ENCODE results near the gene TMA7. TPM values are rescaled to one million over a fixed set of nuclear protein-coding genes. Genes with fewer than 3 reads are reported as not detected.

TMA7 gene
- total RNA-seq, 3 donors from 2014 or later = 130 to 193 (median 153) TPM

DNA sequence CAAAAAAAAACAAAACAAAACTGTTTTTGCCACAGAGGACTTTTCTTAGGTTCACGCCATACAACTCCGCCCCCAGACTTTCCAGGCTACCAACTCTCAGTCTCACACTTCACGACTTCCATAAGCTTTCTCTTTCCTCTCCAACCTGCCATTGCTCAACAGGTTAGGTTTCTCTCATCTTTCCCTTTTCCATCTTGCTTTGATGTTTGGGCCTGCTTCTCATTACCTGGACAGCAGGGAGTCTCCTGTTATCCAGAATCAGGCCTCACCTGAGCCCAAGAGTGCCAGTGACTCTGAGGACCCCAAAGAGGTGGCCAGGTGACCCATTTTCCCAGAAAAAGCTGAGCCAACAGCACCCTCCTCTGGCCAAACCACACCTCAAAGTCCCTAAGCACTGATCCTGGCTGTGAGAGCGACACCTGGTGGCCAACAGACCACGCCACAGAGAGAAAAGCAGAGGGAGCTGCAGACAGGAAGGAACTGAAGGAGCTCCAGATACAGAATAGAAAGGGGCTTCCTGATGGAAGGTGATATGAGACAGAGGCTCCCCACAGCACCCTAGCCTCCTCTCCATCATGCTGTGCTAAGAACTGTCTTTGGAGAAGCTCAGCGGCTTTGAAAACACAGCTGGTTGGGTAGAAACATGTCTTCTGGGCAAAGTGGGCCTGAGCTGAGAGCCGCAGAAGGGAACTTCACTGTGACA, 4.1 kb upstream of the TMA7 start:
- no peaks in the 10 kb centered on the region for H3K9me3 ChIP-seq
- no peaks in the 10 kb centered on the region for H3K36me3 ChIP-seq (ENCODE audit: low read depth)
- TF ChIP-seq, protein P1, sequence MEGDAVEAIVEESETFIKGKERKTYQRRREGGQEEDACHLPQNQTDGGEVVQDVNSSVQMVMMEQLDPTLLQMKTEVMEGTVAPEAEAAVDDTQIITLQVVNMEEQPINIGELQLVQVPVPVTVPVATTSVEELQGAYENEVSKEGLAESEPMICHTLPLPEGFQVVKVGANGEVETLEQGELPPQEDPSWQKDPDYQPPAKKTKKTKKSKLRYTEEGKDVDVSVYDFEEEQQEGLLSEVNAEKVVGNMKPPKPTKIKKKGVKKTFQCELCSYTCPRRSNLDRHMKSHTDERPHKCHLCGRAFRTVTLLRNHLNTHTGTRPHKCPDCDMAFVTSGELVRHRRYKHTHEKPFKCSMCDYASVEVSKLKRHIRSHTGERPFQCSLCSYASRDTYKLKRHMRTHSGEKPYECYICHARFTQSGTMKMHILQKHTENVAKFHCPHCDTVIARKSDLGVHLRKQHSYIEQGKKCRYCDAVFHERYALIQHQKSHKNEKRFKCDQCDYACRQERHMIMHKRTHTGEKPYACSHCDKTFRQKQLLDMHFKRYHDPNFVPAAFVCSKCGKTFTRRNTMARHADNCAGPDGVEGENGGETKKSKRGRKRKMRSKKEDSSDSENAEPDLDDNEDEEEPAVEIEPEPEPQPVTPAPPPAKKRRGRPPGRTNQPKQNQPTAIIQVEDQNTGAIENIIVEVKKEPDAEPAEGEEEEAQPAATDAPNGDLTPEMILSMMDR (IDR thresholded peaks at IDR 0.05) = peak; percentile 95
- DNase-seq = peak; percentile 86 to 93 (median 89)
- peak; percentile 68 for ATAC-seq
- H3K4me1 ChIP-seq (ENCODE audit: low read depth) = peaks cover 38% of the 10 kb centered on the region
- no peak overlapping the region for H3K4me3 ChIP-seq
- intact Hi-C loops (cut with DNase I, micrococcal nuclease) = loop anchor here (2.0 to 5.0 kb wide), 3 partner anchors 34 to 164 kb away; no protein-coding TSS in a partner anchor

DNA sequence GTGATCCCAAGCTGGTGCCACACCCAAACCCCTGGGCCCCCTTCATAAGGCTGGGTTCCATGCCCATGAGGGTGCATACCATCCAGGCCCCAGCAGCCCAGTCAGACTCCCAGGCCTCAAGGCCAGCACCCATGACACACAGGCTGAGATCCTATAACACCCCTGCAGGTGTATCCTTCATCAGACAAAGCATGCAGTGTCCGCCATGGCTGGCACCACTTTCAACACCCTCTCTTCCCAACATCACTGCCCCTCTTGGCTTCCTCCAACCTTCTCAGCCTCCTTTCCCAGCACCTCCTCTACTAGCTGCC, 3.6 kb upstream of the TMA7 start:
- intact Hi-C loops (cut with DNase I, micrococcal nuclease) = loop anchor here (2.0 to 5.0 kb wide), 3 partner anchors 34 to 164 kb away; no protein-coding TSS in a partner anchor
- H3K36me3 ChIP-seq (ENCODE audit: low read depth) = no peaks in the 10 kb centered on the region
- ATAC-seq (no peak), DNase-seq (peak in 1 of 3 donors; percentile 50)
- TF ChIP-seq, protein P1 (IDR thresholded peaks at IDR 0.05) = no peak
- no peak overlapping the region for H3K4me3 ChIP-seq
- no peaks in the 10 kb centered on the region for H3K9me3 ChIP-seq
- peaks cover 41% of the 10 kb centered on the region for H3K4me1 ChIP-seq (ENCODE audit: low read depth)

DNA sequence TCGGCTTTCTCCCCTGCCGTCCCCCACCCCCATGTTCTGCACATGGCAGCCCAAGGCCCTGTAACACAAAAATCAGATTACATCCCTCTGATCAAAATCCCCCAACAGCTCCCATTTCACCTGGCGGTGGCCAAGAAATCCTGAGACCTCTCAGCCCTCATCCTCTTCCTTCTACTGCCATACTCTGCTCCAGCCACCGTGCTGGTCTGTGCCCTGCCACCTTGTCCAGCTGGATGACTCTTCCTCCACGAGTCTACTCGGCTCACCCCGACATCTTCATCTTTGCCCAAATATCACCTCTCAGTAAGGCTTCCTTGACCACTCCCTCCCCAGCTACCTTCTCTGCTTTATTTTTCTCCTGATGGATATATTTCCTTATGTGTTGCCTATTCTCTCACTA, 3.2 kb upstream of the TMA7 start:
- intact Hi-C loops (cut with DNase I, micrococcal nuclease) = loop anchor here (2.0 to 5.0 kb wide), 3 partner anchors 35 to 165 kb away; no protein-coding TSS in a partner anchor
- Histone ChIP-seq H3K4me1 (ENCODE audit: low read depth) (peaks cover 41% of the 10 kb centered on the region), H3K9me3 (no peaks in the 10 kb centered on the region), H3K36me3 (ENCODE audit: low read depth) (no peaks in the 10 kb centered on the region), H3K4me3 (no peak overlapping the region)
- ATAC-seq (no peak), DNase-seq (no peak)
- TF ChIP-seq, protein P1 (IDR thresholded peaks at IDR 0.05) = no peak

DNA sequence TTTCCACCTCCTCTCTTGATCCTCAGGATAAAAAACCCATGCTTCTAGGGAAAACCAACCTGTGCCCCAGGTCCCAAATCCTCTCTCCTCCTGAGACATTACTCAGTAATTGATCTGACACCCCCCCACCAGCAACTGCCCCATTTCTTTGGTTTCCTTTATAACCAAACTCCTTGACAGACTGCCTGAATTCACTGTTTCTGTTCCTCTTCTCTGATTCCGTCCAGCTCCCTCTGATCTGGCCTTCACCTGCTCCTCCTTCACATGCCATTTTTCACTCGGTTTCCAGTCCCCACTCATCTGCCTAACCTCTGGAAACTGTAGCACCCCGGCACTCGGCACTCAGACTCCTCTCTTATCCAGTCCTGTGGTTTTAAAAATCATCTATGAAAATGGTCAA, 2.2 kb upstream of the TMA7 start:
- H3K36me3 ChIP-seq (ENCODE audit: low read depth) = no peaks in the 10 kb centered on the region
- TF ChIP-seq, protein P1 (IDR thresholded peaks at IDR 0.05) = no peak
- ATAC-seq = no peak
- H3K4me1 ChIP-seq (ENCODE audit: low read depth) = peaks cover 41% of the 10 kb centered on the region
- DNase-seq = no peak
- H3K4me3 ChIP-seq = no peak overlapping the region
- intact Hi-C loops (cut with DNase I, micrococcal nuclease) = loop anchor here (2.0 to 5.0 kb wide), 3 partner anchors 36 to 166 kb away; no protein-coding TSS in a partner anchor
- H3K9me3 ChIP-seq = no peaks in the 10 kb centered on the region

DNA sequence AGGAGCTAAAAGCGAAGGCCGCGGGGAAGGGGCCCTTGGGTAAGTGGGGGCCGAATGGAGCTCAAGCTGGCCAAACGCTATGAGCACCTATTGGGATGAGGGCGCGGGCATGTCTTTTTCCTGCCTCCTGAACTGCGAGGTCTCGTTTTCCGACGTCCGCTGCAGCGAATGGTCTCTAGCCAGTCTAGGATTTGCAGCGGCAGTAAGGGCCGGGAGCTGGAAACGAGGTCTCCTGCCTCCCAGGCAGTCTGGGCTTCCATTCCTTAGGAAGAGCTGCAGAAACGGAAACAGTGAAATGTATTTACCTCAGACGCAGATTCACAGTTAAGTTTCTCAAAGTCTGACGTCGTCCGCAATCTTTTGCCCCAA, 517 bp downstream of the TMA7 start:
- peak in 1 of 3 donors; percentile 39 for DNase-seq

More for the DNA sequence above, 517 bp downstream of the TMA7 start:
- intact Hi-C loops (cut with DNase I, micrococcal nuclease) = no loop called here
- Histone ChIP-seq H3K36me3 (ENCODE audit: low read depth) (no peaks in the 10 kb centered on the region), H3K4me3 (peak overlapping the region; percentile 92), H3K9me3 (no peaks in the 10 kb centered on the region), H3K4me1 (ENCODE audit: low read depth) (peaks cover 17% of the 10 kb centered on the region)
- ATAC-seq = peak; percentile 26
- TF ChIP-seq, protein P1 (IDR thresholded peaks at IDR 0.05) = no peak
